ENCODE data around the gene MVB12B. TPM values are rescaled to one million over a fixed set of nuclear protein-coding genes. Genes with fewer than 3 reads are reported as not detected.
A peak's percentile ranks its signal among the peaks of the same experiment; 100 is the strongest.
"Not testable (repeated sequence)": the region's sequence is repeated elsewhere in the genome, so short reads cannot be mapped to it uniquely, and the experiment has no call there.

The MVB12B gene
- total RNA-seq, 1 donor from 2014 or later: 0.26 TPM

- DNase-seq (ENCODE audit: low read depth): no peak
- no peak for FAIRE-seq
- H3K27me3 ChIP-seq (ENCODE audit: control insufficient read depth, insufficient read depth, low read length): no peaks in the 10 kb centered on the region
- H3K36me3 ChIP-seq (ENCODE audit: control insufficient read depth, insufficient read depth, low read length): no peaks in the 10 kb centered on the region
- TF ChIP-seq CTCF (IDR thresholded peaks at IDR 0.05; ENCODE audit: insufficient read depth, low read length, severe bottlenecking): no peak
- H3K4me3 ChIP-seq (ENCODE audit: low read depth, low read length): no peak overlapping the region
Measured at GRCh38 chr9:126472198-126472947, 145.7 kb downstream of the MVB12B start.

DNA sequence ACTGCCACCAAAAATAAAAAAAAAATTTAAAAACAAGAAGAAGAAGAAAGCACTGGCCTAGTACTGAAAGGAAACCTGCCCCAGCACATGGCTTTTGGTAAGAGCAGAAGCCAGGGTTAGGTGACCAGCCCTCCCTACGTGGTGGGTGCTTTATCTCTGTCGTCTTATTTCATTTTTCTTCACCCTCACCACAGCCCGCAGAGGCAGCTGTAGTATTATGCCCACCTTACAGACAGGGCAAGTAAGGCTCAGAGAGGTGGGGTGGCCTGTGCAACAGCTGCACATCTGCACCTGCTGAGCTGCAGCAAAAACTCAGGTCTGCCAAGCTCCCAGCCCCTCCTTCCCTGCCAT lies 146.3 kb downstream of the MVB12B start:
- TF ChIP-seq CTCF (IDR thresholded peaks at IDR 0.05; ENCODE audit: insufficient read depth, low read length, severe bottlenecking): no peak
- Histone ChIP-seq H3K36me3 (ENCODE audit: control insufficient read depth, insufficient read depth, low read length) (no peaks in the 10 kb centered on the region), H3K4me3 (ENCODE audit: low read depth, low read length) (no peak overlapping the region), H3K27me3 (ENCODE audit: control insufficient read depth, insufficient read depth, low read length) (no peaks in the 10 kb centered on the region)
- FAIRE-seq: no peak
- no peak for DNase-seq (ENCODE audit: low read depth)

GRCh38 chr9:126474206-126474765 lies 147.7 kb downstream of the MVB12B start:
- FAIRE-seq (no peak), DNase-seq (ENCODE audit: low read depth) (peak; percentile 18)
- Histone ChIP-seq H3K27me3 (ENCODE audit: control insufficient read depth, insufficient read depth, low read length) (no peaks in the 10 kb centered on the region), H3K36me3 (ENCODE audit: control insufficient read depth, insufficient read depth, low read length) (no peaks in the 10 kb centered on the region), H3K4me3 (ENCODE audit: low read depth, low read length) (no peak overlapping the region)
- no peak for TF ChIP-seq CTCF (IDR thresholded peaks at IDR 0.05; ENCODE audit: insufficient read depth, low read length, severe bottlenecking)

DNA sequence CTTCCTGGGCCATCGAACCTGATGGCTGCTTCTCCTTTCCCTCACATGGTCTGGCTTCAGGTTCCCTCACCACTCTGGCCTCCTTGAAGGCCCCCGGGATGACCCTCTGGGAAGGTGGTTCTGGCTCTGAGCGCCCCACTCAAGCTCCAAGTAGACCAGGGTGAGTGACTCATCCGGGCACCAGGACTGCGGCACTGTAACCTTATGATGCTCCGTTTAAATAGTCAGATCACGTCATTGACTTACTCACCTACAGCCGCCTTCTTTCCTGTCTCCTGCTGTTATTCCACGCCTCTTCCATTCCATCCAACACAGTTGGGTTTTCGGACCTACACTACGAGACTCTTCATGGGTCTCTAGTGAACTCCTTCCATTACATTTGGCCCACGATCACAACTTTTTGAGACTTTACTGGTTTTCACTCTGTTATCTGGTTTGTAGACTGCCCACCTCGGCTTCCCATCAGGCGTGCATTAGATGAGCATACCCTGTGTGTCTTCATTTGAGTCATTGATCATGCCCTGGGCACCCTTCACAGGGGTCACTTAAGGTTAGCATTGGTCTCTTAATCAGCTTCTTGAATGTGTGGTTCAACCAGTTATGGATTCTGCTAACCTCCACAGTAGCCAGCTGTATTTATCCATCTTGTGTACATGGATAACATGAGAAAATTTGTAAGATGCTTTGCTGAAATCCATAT lies 148.3 kb downstream of the MVB12B start:
- TF ChIP-seq CTCF (IDR thresholded peaks at IDR 0.05; ENCODE audit: insufficient read depth, low read length, severe bottlenecking): no peak
- FAIRE-seq (no peak), DNase-seq (ENCODE audit: low read depth) (peak; percentile 52)
- Histone ChIP-seq H3K27me3 (ENCODE audit: control insufficient read depth, insufficient read depth, low read length) (no peaks in the 10 kb centered on the region), H3K36me3 (ENCODE audit: control insufficient read depth, insufficient read depth, low read length) (no peaks in the 10 kb centered on the region), H3K4me3 (ENCODE audit: low read depth, low read length) (no peak overlapping the region)

DNA sequence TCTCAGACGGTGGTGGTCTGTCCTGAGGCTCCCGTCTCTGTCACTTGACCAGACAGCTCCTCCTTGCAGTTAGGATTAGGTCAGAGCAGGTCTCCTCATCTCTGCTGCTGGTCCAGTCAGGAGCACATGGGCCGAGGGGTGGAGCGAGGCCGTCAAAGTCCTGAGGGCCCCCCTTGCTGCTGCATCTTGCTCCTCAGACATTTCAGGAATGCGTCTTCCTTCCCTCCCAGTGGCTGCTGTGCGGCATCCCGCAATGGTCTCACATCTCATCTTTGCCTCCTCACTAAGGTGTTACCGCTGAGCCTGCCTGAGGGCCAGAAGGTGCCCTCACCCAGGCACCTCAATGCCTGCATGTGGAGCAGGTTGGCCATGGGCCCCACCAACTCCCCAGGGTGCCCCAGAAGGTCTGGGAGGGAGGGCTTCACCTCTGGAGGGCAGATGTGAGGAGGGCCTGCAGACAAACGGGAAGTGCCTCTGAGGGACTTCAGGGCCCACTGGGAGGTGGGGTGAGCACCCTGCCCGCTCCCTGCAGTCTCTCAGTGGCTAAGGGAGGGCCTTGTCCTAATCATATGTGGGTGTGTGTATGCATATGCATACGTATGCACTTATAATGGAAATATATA lies 149.4 kb downstream of the MVB12B start:
- no peaks in the 10 kb centered on the region for H3K27me3 ChIP-seq (ENCODE audit: control insufficient read depth, insufficient read depth, low read length)
- no peak overlapping the region for H3K4me3 ChIP-seq (ENCODE audit: low read depth, low read length)
- DNase-seq (ENCODE audit: low read depth) (no peak), FAIRE-seq (no peak)
- no peaks in the 10 kb centered on the region for H3K36me3 ChIP-seq (ENCODE audit: control insufficient read depth, insufficient read depth, low read length)
- no peak for TF ChIP-seq CTCF (IDR thresholded peaks at IDR 0.05; ENCODE audit: insufficient read depth, low read length, severe bottlenecking)

DNA sequence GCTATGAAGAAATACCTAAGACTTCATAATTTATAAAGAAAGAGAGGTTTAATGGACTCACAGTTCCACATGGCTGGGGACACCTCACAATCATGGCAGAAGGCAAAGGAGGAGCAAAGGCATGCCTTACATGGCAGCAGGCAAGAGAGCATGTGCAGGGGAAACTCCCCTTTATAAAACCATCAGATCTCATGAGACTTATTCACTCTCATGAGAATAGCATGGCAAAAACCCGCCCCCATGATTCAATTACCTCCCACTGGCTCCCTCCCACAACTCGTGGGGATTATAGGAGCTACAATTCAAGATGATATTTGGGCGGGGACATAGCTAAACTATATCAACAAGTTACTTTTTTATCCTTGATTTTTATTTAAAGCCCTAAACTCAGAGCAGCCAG lies 150.8 kb downstream of the MVB12B start:
- H3K4me3 ChIP-seq (ENCODE audit: low read depth, low read length); H3K27me3 ChIP-seq (ENCODE audit: control insufficient read depth, insufficient read depth, low read length); DNase-seq (ENCODE audit: low read depth); FAIRE-seq; H3K36me3 ChIP-seq (ENCODE audit: control insufficient read depth, insufficient read depth, low read length): not testable (repeated sequence)

All from bronchial epithelial cell (primary cell).